Measurements from ENCODE around the gene TEX51. TPM values are rescaled to one million over a fixed set of nuclear protein-coding genes. Genes with fewer than 3 reads are reported as not detected.

Gene TEX51
- polyA plus RNA-seq, 1 donor from 2014 or later: not detected

- Histone ChIP-seq H3F3A (ENCODE audit: insufficient read depth, low read length, poor library complexity, severe bottlenecking) (no peaks in the 10 kb centered on the region), H3K9me3 (ENCODE audit: low read length) (no peaks in the 10 kb centered on the region), H3K27ac (ENCODE audit: low read length) (no peak overlapping the region), H4K20me1 (ENCODE audit: insufficient read depth) (no peaks in the 10 kb centered on the region), H2AFZ (ENCODE audit: low read depth, low read length) (no peak overlapping the region), H3K4me2 (ENCODE audit: low read length) (no peak overlapping the region), H3K9me2 (ENCODE audit: insufficient read depth, low read length) (no peaks in the 10 kb centered on the region), H3K36me3 (ENCODE audit: insufficient read depth, low read length) (no peaks in the 10 kb centered on the region), H3K27me3 (ENCODE audit: insufficient read depth, low read depth, low read length) (no peaks in the 10 kb centered on the region), H3K79me2 (replicated peaks; ENCODE audit: insufficient read depth, low read length) (no peaks in the 10 kb centered on the region), H3K9ac (ENCODE audit: low read length) (no peak overlapping the region), H3K4me3 (ENCODE audit: low read length) (no peak overlapping the region)
- no peak for TF ChIP-seq CTCF (IDR thresholded peaks at IDR 0.05; ENCODE audit: poor library complexity, severe bottlenecking)
- no peak for TF ChIP-seq TAF1 (IDR thresholded peaks at IDR 0.05; ENCODE audit: low read depth)
- no peak for TF ChIP-seq RAD21 (conservative IDR thresholded peaks at IDR 0.05)
- no peak for TF ChIP-seq EP300 (conservative IDR thresholded peaks at IDR 0.05; ENCODE audit: poor library complexity, severe bottlenecking)
- TF ChIP-seq POLR2AphosphoS5 (IDR thresholded peaks at IDR 0.05): no peak
- no peak for TF ChIP-seq REST (IDR thresholded peaks at IDR 0.05; ENCODE audit: borderline replicate concordance)
- no peak for TF ChIP-seq SMC3 (conservative IDR thresholded peaks at IDR 0.05; ENCODE audit: poor library complexity)
- no peak for TF ChIP-seq EZH2 (IDR thresholded peaks at IDR 0.05; ENCODE audit: borderline replicate concordance, insufficient read depth, low read length, poor library complexity, severe bottlenecking)
- TF ChIP-seq MXI1 (conservative IDR thresholded peaks at IDR 0.05; ENCODE audit: poor library complexity, severe bottlenecking): no peak
Observed at GRCh38 chr2:126893153-126893552, 5.5 kb upstream of the TEX51 start.

- no peak for TF ChIP-seq TAF1 (IDR thresholded peaks at IDR 0.05; ENCODE audit: low read depth)
- no peak for TF ChIP-seq MXI1 (conservative IDR thresholded peaks at IDR 0.05; ENCODE audit: poor library complexity, severe bottlenecking)
- TF ChIP-seq RAD21 (conservative IDR thresholded peaks at IDR 0.05): no peak
- no peaks in the 10 kb centered on the region for H3K27me3 ChIP-seq (ENCODE audit: insufficient read depth, low read depth, low read length)
- H3K9me3 ChIP-seq (ENCODE audit: low read length): no peaks in the 10 kb centered on the region
- H3K9me2 ChIP-seq (ENCODE audit: insufficient read depth, low read length): no peaks in the 10 kb centered on the region
- H3K27ac ChIP-seq (ENCODE audit: low read length): no peak overlapping the region
- no peaks in the 10 kb centered on the region for H3F3A ChIP-seq (ENCODE audit: insufficient read depth, low read length, poor library complexity, severe bottlenecking)
- H2AFZ ChIP-seq (ENCODE audit: low read depth, low read length): no peak overlapping the region
- no peaks in the 10 kb centered on the region for H3K36me3 ChIP-seq (ENCODE audit: insufficient read depth, low read length)
- no peak overlapping the region for H3K4me2 ChIP-seq (ENCODE audit: low read length)
- H4K20me1 ChIP-seq (ENCODE audit: insufficient read depth): no peaks in the 10 kb centered on the region
- H3K9ac ChIP-seq (ENCODE audit: low read length): no peak overlapping the region
- no peak overlapping the region for H3K4me3 ChIP-seq (ENCODE audit: low read length)
- no peaks in the 10 kb centered on the region for H3K79me2 ChIP-seq (replicated peaks; ENCODE audit: insufficient read depth, low read length)
Observed at GRCh38 chr2:126893606-126894005, 5.1 kb upstream of the TEX51 start.

GRCh38 chr2:126894082-126894481, 4.6 kb upstream of the TEX51 start:
- Histone ChIP-seq H3K4me3 (ENCODE audit: low read length) (no peak overlapping the region), H4K20me1 (ENCODE audit: insufficient read depth) (no peaks in the 10 kb centered on the region), H3K9me3 (ENCODE audit: low read length) (no peaks in the 10 kb centered on the region), H3K27me3 (ENCODE audit: insufficient read depth, low read depth, low read length) (no peaks in the 10 kb centered on the region), H3K27ac (ENCODE audit: low read length) (no peak overlapping the region), H2AFZ (ENCODE audit: low read depth, low read length) (no peak overlapping the region), H3K36me3 (ENCODE audit: insufficient read depth, low read length) (no peaks in the 10 kb centered on the region), H3K9me2 (ENCODE audit: insufficient read depth, low read length) (no peaks in the 10 kb centered on the region), H3K79me2 (replicated peaks; ENCODE audit: insufficient read depth, low read length) (no peaks in the 10 kb centered on the region), H3K9ac (ENCODE audit: low read length) (no peak overlapping the region), H3F3A (ENCODE audit: insufficient read depth, low read length, poor library complexity, severe bottlenecking) (no peaks in the 10 kb centered on the region), H3K4me2 (ENCODE audit: low read length) (no peak overlapping the region)
- TF ChIP-seq RAD21 (conservative IDR thresholded peaks at IDR 0.05): no peak
- no peak for TF ChIP-seq SMC3 (conservative IDR thresholded peaks at IDR 0.05; ENCODE audit: poor library complexity)
- no peak for TF ChIP-seq MXI1 (conservative IDR thresholded peaks at IDR 0.05; ENCODE audit: poor library complexity, severe bottlenecking)
